Measurements from ENCODE around the gene RALGAPA2. TPM values are rescaled to one million over a fixed set of nuclear protein-coding genes. Genes with fewer than 3 reads are reported as not detected.

RALGAPA2 gene
- total RNA-seq, 1 experiment from 2014 or later: 10.8 TPM

GRCh38 chr20:20553541-20553940, 158.9 kb downstream of the RALGAPA2 start:
- no peaks in the 10 kb centered on the region for H3K79me2 ChIP-seq (ENCODE audit: insufficient read depth, low read length)
- no peaks in the 10 kb centered on the region for H3K9me2 ChIP-seq (ENCODE audit: insufficient read depth)
- H3K9ac ChIP-seq (ENCODE audit: low read length): no peak overlapping the region
- no peak overlapping the region for H3K4me3 ChIP-seq (replicated peaks in 1 of 2; ENCODE audit: low read depth in 1 of 2, low read length in 2 of 2)
- DNase-seq (ENCODE audit: low read depth, low spot score): no peak
- no peak overlapping the region for H3K4me2 ChIP-seq (ENCODE audit: low read length)
- H3K27me3 ChIP-seq (ENCODE audit: insufficient read depth, low read length): no peaks in the 10 kb centered on the region
- no peaks in the 10 kb centered on the region for H3K9me3 ChIP-seq (ENCODE audit: control insufficient read depth in 1 of 2, insufficient read depth in 1 of 2, low read depth in 1 of 2, low read length in 2 of 2)
- ChIA-PET CTCF (no interaction called here), RAD21 (ENCODE audit: low non-redundant PET in 1 of 2, low total read pairs in 2 of 2, uncharacterized antibody in 2 of 2, unreplicated experiment in 2 of 2) (no interaction called here), POLR2A (no interaction called here)
- intact Hi-C loops (cut with micrococcal nuclease): no loop called here
- H3K36me3 ChIP-seq (ENCODE audit: control insufficient read depth in 1 of 2, insufficient read depth in 2 of 2, low read length in 2 of 2): no peaks in the 10 kb centered on the region
- TF ChIP-seq EZH2phosphoT487 (IDR thresholded peaks at IDR 0.05; ENCODE audit: borderline replicate concordance): no peak
- no peak for TF ChIP-seq SP1 (IDR thresholded peaks at IDR 0.05; ENCODE audit: low read depth)
- TF ChIP-seq FOSL1 (IDR thresholded peaks at IDR 0.05; ENCODE audit: low read depth): no peak
- TF ChIP-seq RAD21 (IDR thresholded peaks at IDR 0.05; ENCODE audit: low read depth): no peak
- no peak for TF ChIP-seq TCF7L2 (IDR thresholded peaks at IDR 0.05; ENCODE audit: borderline replicate concordance, extremely low read depth, insufficient read depth, insufficient read length)
- no peak for TF ChIP-seq ZFX (IDR thresholded peaks at IDR 0.05)
- no peak for TF ChIP-seq ZNF274 (IDR thresholded peaks at IDR 0.05; ENCODE audit: low read depth, low read length)
- no peak for TF ChIP-seq ATF3 (IDR thresholded peaks at IDR 0.05)
- no TSS peak for BruUV-seq (replicated peaks)
- ATAC-seq: no peak
- H2AFZ ChIP-seq (ENCODE audit: low read depth, low read length, poor library complexity, severe bottlenecking): no peak overlapping the region
- H3K4me1 ChIP-seq (ENCODE audit: control insufficient read depth in 1 of 2, insufficient read depth in 2 of 2, low read length in 2 of 2): peaks cover 19 to 21% of the 10 kb centered on the region in 2 experiments
- no peak overlapping the region for H3K27ac ChIP-seq (ENCODE audit: low read depth, low read length)
- H4K20me1 ChIP-seq (ENCODE audit: insufficient read depth): no peaks in the 10 kb centered on the region

- H3K27me3 ChIP-seq (ENCODE audit: insufficient read depth, low read length): no peaks in the 10 kb centered on the region
- H2AFZ ChIP-seq (ENCODE audit: low read depth, low read length, poor library complexity, severe bottlenecking): no peak overlapping the region
- DNase-seq (ENCODE audit: low read depth, low spot score) (no peak), ATAC-seq (no peak)
- ChIA-PET POLR2A (no interaction called here), CTCF (no interaction called here), RAD21 (ENCODE audit: low non-redundant PET in 1 of 2, low total read pairs in 2 of 2, uncharacterized antibody in 2 of 2, unreplicated experiment in 2 of 2) (no interaction called here)
- no peaks in the 10 kb centered on the region for H3K9me2 ChIP-seq (ENCODE audit: insufficient read depth)
- intact Hi-C loops (cut with micrococcal nuclease): no loop called here
- no peaks in the 10 kb centered on the region for H3K36me3 ChIP-seq (ENCODE audit: control insufficient read depth in 1 of 2, insufficient read depth in 2 of 2, low read length in 2 of 2)
- TF ChIP-seq EGR1 (IDR thresholded peaks at IDR 0.05; ENCODE audit: low read depth) (no peak), YY1 (IDR thresholded peaks at IDR 0.05; ENCODE audit: extremely low read depth, insufficient replicate concordance, low read depth, low read length) (no peak), POLR2A (IDR thresholded peaks at IDR 0.05; ENCODE audit: borderline replicate concordance, extremely low read depth, insufficient read depth, insufficient read length) (no peak), SRF (IDR thresholded peaks at IDR 0.05; ENCODE audit: low read depth) (no peak), ZBTB33 (IDR thresholded peaks at IDR 0.05; ENCODE audit: extremely low read depth, insufficient replicate concordance, low read length) (no peak), ZNF274 (IDR thresholded peaks at IDR 0.05; ENCODE audit: low read depth, low read length) (no peak), TCF7L2 (IDR thresholded peaks at IDR 0.05; ENCODE audit: borderline replicate concordance, extremely low read depth, insufficient read depth, insufficient read length) (no peak), CTCF (IDR thresholded peaks at IDR 0.05 in 2 of 3, conservative IDR thresholded peaks at IDR 0.05 in 1 of 3; ENCODE audit: borderline replicate concordance in 1 of 3, insufficient read depth in 1 of 3, low read depth in 2 of 3, low read length in 2 of 3) (no peak), EZH2 (IDR thresholded peaks at IDR 0.05) (no peak)
- H4K20me1 ChIP-seq (ENCODE audit: insufficient read depth): no peaks in the 10 kb centered on the region
- H3K9me3 ChIP-seq (ENCODE audit: control insufficient read depth in 1 of 2, insufficient read depth in 1 of 2, low read depth in 1 of 2, low read length in 2 of 2): no peaks in the 10 kb centered on the region
- peaks cover 21 to 24% of the 10 kb centered on the region in 2 experiments for H3K4me1 ChIP-seq (ENCODE audit: control insufficient read depth in 1 of 2, insufficient read depth in 2 of 2, low read length in 2 of 2)
- no peaks in the 10 kb centered on the region for H3K79me2 ChIP-seq (ENCODE audit: insufficient read depth, low read length)
- H3K4me3 ChIP-seq (replicated peaks in 1 of 2; ENCODE audit: low read depth in 1 of 2, low read length in 2 of 2): no peak overlapping the region
- H3K4me2 ChIP-seq (ENCODE audit: low read length): no peak overlapping the region
- no peak overlapping the region for H3K9ac ChIP-seq (ENCODE audit: low read length)
- no peak overlapping the region for H3K27ac ChIP-seq (ENCODE audit: low read depth, low read length)
- no TSS peak for BruUV-seq (replicated peaks)
Observed at GRCh38 chr20:20552076-20552475, 160.4 kb downstream of the RALGAPA2 start.

Data from HCT116 (cell line).